Stimulated activated CD8-positive, alpha-beta memory T cell treated with anti-CD3 and anti-CD28 coated beads, Interleukin-7, amount 100 ng/mL, for 48 hours (primary cell): ENCODE measurements around the gene DCD.
"Not testable (repeated sequence)": the region's sequence is repeated elsewhere in the genome, so short reads cannot be mapped to it uniquely, and the experiment has no call there.

Experiments used
- DNase-seq, 2 donors: peaks; one replicate each; pipeline ENCODE4 v3.0.0-alpha.2; 2020; ENCODE audit warnings: low read depth in 1 of 2; ENCODE audit errors: extremely low read depth in 1 of 2

The DCD gene

GRCh38 chr12:54648265-54648664 is at the start of gene DCD:
Gene DCD, minus strand, starts transcription at chr12:54648365. Its CDS starts 62 bp downstream, at chr12:54648303.
- DNase-seq = no peak

GRCh38 chr12:54697851-54698250 is 49.7 kb upstream of the DCD start:
- no peak for DNase-seq

GRCh38 chr12:54692353-54692752 is 44.2 kb upstream of the DCD start:
- DNase-seq = no peak

GRCh38 chr12:54689984-54690383 is 41.8 kb upstream of the DCD start:
- DNase-seq = no peak

- no peak for DNase-seq
Measured at GRCh38 chr12:54689034-54689372, 40.8 kb upstream of the DCD start.

- DNase-seq = no peak
Measured at GRCh38 chr12:54688309-54689033, 40.3 kb upstream of the DCD start.

GRCh38 chr12:54684636-54685630 is 36.8 kb upstream of the DCD start:
- no peak for DNase-seq

GRCh38 chr12:54683398-54683797 is 35.2 kb upstream of the DCD start:
- no peak for DNase-seq

- no peak for DNase-seq
Measured at GRCh38 chr12:54682674-54683073, 34.5 kb upstream of the DCD start.

- peak; percentile 9 to 23 for DNase-seq
Measured at GRCh38 chr12:54680374-54680773, 32.2 kb upstream of the DCD start.

GRCh38 chr12:54678131-54678530 is 30.0 kb upstream of the DCD start:
- no peak for DNase-seq

- DNase-seq = no peak
Measured at GRCh38 chr12:54667945-54668344, 19.8 kb upstream of the DCD start.

GRCh38 chr12:54666008-54666407 is 17.8 kb upstream of the DCD start:
- no peak for DNase-seq

- not testable (repeated sequence) for DNase-seq
Measured at GRCh38 chr12:54665022-54665635, 17.0 kb upstream of the DCD start.

- no peak for DNase-seq
Measured at GRCh38 chr12:54663603-54664002, 15.4 kb upstream of the DCD start.

- no peak for DNase-seq
Measured at GRCh38 chr12:54662026-54662425, 13.9 kb upstream of the DCD start.

- DNase-seq = no peak
Measured at GRCh38 chr12:54661048-54661447, 12.9 kb upstream of the DCD start.

GRCh38 chr12:54660320-54660962 is 12.3 kb upstream of the DCD start:
- no peak for DNase-seq

- DNase-seq = peak; percentile 16 to 30
Measured at GRCh38 chr12:54658306-54659264, 10.4 kb upstream of the DCD start.

- DNase-seq = no peak
Measured at GRCh38 chr12:54657105-54657607, 9.0 kb upstream of the DCD start.
